ENCODE data around the gene TMEM163.

GRCh38 chr2:134623046-134623445 lies 95.8 kb downstream of the TMEM163 start:
- TF ChIP-seq CTCF (IDR thresholded peaks at IDR 0.05) = no peak
- TF ChIP-seq POLR2A (IDR thresholded peaks at IDR 0.05) = no peak

Data from uterus (tissue), 2 donors.